GM19463 (cell line): ENCODE results near the gene MEF2A.

Experiments
- ATAC-seq: cut with Tn5 transposase; IDR thresholded peaks from one replicate; pipeline ENCODE4 v1.9.1; 2021; ENCODE audit warnings: mild to moderate bottlenecking, moderate library complexity; ENCODE audit not compliant: unreplicated experiment

Gene MEF2A

GRCh38 chr15:99752556-99752955, 186.8 kb downstream of the MEF2A start:
- ATAC-seq, result no peak

- ATAC-seq, result no peak
Observed at GRCh38 chr15:99753066-99753465, 187.3 kb downstream of the MEF2A start.

- ATAC-seq, result peak; percentile 88
Observed at GRCh38 chr15:99755692-99756409, 190.1 kb downstream of the MEF2A start.

GRCh38 chr15:99762288-99762687, 196.5 kb downstream of the MEF2A start:
- no peak for ATAC-seq

- ATAC-seq, result no peak
Observed at GRCh38 chr15:99763827-99764226, 198.0 kb downstream of the MEF2A start.

- no peak for ATAC-seq
Observed at GRCh38 chr15:99764522-99764921, 198.7 kb downstream of the MEF2A start.
